GM19025 (cell line): ENCODE measurements around the gene GLS.
"Not testable (repeated sequence)": the region's sequence is repeated elsewhere in the genome, so short reads cannot be mapped to it uniquely, and the experiment has no call there.

Experiments
- ATAC-seq: cut with Tn5 transposase; IDR thresholded peaks from one replicate; pipeline ENCODE4 v1.9.1; 2021; ENCODE audit warnings: mild to moderate bottlenecking, low read depth, moderate library complexity; ENCODE audit not compliant: unreplicated experiment

Gene GLS

GRCh38 chr2:190880378-190881083, at the start of gene GLS:
Gene GLS, plus strand, starts transcription at chr2:190880821. Its CDS starts 264 bp downstream, at chr2:190881085.
- ATAC-seq, result peak; percentile 64

DNA sequence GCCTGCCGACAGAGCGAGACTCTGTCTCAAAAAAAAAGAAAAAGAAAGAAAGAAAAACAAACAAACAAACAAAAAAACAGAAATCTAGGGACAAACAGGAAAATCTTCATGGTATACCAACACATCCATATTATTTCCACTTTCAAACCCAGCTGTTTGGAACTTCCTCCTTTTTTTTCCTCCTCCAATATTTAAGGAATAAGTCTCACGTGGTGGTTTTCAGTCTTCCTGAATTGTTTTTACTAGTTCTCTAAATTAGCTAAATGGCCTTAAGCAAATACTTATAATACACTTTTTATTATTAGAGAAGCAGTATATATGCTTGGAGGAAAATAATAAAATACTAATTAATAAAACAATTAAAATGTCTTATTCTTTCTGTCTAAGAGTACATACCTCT, 48.7 kb upstream of the GLS start:
- ATAC-seq, result no peak

- no peak for ATAC-seq
Measured at GRCh38 chr2:190834890-190835208, 45.8 kb upstream of the GLS start.

DNA sequence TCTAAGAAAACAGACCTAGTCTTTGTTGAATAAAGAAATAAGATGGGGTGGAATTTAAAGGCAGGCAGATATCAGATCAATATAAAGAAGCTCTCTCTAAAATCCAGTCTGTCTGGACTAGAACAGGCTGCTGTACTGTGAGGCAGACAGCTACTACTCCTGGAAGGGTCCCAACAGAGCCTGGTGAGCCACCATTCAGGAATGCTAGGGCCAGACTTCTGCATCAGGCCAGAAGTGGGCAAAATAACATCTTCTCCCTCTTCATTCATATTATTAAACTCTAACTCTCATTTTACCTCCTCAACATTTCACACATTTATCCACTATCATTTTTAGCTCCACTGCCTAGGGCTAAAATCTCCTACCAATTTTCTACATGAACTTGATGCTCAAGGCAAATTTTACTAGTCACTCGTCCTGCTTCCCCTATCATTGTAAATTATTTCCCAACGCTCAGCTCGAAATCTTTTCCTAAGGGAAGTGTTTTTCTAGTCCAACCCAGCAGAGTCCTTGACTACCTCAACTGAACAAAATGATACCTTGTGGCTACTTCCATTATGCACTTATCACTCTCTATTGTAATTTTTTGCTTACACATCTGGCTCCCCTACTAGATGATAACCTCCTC, 45.2 kb upstream of the GLS start:
- no peak for ATAC-seq

DNA sequence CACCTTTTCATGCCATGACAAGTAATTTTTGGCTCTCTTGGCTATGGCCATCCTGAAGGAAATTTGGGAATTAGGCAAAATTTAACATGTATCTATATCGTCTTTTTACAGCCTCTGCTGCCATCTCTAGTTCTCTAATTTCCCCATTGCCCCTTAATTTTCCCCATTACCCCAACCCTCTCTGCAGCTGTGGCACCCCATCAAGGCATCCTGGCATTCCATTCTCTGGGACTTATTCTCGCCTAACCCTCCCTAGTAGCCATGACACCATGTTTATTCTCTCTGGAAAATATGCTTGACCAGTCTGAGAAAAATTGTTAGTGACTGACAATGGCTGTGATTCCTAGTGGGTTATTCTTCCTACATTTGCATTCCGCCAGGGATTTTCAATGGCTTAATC, 43.9 kb upstream of the GLS start:
- ATAC-seq, result no peak

DNA sequence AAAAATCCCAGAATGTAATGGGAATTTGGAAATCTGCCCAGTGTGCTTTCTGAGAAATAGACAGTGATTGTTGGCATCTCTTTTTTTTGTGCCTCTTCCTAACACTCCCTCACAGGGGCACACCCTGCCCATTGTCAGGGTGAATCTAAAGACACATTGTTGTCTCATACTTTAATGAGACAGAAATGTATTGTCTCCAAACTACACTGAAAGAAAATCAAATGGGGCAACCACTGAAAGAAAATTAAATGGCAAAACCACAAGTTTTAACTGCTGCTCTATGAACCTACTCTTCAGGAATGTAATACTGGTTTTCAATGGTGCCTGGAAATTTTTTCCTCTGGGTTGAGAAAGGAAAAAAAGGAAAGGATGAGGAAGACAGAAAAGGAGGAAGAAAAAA, 43.2 kb upstream of the GLS start:
- ATAC-seq, result no peak

DNA sequence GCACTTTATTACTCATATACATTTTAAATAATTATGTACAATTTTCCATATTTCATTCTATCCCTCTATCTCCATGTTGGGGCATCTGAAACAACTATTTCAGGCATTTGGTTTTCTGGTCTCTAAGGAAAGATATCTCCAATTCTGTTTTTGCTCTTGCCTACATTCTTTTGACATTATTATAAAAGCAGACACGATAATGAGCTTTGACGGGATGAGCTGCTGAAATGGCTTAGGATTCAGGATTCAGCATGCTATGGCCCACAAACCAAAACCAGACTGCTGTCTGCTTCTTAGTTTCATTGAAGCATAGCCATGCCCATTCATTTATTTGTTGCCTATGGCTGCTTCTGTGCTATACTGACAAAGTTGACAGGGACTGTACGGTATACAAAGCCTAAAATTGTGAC, 42.7 kb upstream of the GLS start:
- no peak for ATAC-seq

- ATAC-seq, result no peak
Measured at GRCh38 chr2:190838492-190838910, 42.1 kb upstream of the GLS start.

DNA sequence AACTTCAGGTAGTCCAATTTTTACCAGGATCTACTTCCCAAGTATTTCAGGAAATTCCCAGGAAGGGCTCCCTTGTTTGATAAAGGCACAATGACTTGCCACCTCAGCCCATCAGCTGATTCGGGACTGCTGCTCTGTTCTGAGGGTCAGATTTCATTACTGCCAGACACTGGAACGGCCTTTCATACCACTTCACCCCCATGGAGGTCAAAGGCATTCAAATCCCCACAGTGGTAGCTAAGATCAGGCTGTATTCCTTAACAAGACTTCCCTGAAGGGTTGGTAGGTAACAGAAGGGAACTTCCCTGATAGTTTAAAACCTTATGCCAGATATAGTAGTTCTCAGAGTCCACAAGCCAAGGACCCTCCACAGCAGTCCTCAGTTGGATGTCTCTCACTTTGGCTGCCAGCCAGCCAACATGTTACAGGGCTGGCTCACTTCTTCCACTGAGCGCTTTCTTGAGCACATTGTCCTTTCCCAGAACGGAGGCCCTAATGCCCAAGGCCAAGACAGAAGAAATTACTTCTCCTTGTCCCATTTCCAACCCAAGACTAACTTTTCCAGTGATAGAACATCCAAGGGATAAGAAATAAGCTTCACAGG, 40.0 kb upstream of the GLS start:
- ATAC-seq, result no peak

GRCh38 chr2:190841707-190842505, 38.7 kb upstream of the GLS start:
- ATAC-seq, result no peak

DNA sequence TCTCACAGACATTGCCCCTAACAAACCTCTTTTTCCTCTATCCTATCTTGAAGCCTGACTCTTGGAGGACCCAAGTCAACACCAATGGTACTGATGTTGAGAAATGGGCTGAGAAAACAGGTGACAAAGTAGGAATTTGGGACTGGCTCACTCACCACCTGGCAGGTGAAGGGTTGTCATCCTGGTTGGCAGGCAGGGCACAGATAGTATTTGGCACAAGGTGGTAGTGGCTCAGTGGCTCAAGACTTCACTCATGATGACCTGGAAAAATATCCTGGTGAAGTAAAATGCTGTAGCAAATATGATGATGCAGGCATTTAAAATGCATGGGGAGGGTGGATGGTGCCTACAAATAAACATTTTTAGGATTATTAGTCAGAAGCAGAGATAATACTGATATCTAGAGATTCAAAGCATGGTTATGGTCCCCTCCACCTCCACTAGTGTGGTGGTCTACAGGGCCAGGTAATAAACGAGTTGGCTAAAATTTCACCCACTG, 38.0 kb upstream of the GLS start:
- no peak for ATAC-seq

DNA sequence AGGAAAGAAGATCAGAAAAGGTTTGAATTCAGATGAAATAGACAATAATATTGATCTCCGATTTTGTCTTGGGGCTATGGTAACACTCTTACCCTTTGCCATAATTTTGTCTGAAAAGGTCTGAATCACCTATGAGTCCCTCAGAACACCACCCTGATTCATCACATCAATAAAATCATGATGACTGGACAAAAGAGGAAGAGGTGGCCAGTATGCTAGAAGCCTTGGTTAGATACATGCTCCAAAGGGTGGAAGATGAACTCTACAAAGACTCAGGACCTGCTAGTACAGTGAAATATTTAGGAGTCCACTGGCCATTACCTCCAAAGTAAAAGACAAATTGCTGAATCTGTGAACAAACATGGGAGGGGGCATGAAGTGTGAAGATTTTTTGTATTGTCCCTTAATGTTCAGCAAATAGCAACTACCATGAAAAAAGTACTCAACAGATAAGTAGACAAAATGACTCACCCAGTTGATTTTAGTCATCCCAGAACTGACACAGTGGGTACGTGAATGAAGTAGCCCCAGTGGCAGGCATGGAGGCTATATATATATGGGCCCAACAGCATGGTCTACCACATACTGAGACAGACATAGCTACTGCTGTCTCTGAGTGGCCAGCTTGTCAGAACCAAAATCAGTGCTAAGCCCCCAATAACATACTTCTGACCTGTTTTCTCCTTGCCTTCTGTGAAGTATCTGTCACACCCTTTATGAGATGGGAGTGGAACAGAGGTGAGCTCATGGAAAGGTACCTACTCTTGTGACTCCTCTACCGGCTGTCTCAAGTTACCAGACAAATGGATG, 36.5 kb upstream of the GLS start:
- peak; percentile 83 for ATAC-seq

DNA sequence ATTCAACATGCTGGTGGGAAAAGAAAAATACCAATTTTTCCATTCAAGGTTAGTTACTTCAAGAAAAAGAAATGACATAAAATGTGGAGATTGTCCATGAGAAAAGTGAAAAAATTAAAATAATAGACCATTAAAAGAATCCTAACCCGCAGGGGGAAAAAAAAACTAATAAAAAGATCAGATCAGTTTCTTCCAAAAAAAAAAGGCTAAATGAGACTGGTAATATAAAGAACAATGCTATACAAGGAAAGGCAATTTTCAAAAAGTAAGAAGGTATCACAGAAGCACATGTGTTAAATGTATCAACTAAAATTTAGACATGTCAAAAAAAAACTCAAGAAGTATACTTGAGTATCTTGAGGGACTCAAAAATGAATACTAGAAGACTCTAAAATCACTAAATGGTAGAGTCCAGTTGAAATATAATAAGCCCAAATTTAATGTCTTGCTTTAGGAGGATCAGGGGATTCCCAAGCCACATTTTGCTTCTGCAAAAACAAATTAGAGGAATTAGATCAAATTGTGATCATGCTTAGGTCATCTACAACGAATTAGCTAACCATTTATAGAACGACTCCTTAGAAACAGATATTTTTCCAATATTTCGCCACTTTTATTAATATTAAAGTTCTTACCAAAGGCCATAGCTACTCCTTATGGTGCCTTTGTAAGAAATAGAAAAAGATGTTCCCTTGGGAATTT, 35.8 kb upstream of the GLS start:
- ATAC-seq, result no peak

- no peak for ATAC-seq
Measured at GRCh38 chr2:190846746-190847145, 33.9 kb upstream of the GLS start.

GRCh38 chr2:190847504-190848081, 33.0 kb upstream of the GLS start:
- no peak for ATAC-seq

DNA sequence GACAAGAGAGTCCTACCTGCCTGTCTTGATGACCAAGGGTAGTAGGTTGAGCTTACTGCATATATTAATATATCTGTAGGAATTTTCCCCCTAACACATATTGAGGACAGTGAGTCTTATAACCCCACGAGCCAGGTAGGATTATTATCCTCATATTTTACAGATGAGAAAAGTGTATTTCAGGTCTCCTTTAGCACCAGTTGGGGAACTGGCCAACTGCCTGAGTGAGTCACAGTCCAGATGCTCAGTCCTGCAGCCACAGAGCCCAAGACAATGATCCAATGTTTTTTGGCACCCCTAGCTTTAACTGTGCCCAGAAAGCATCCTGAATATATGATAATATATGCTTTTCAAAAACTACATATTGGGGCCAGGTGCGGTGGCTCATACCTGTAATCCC, 30.8 kb upstream of the GLS start:
- ATAC-seq, result no peak

DNA sequence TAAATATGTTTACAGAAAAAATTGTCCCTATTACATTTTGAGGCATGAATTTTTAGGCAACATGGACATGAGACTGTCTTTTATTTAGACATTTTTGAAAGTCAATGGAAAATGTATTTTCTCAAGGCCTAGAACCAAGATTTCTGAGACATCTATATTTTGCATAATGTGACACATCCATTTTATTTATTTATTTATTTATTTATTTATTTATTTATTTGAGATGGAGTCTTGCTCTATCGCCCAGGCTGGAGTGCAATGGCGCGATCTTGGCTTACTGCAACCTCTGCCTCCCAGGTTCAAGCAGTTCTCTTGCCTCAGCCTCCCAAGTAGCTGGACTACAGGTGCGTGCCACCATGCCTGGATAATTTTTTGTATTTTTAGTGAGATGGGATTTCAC, 27.6 kb upstream of the GLS start:
- ATAC-seq, result not testable (repeated sequence)

DNA sequence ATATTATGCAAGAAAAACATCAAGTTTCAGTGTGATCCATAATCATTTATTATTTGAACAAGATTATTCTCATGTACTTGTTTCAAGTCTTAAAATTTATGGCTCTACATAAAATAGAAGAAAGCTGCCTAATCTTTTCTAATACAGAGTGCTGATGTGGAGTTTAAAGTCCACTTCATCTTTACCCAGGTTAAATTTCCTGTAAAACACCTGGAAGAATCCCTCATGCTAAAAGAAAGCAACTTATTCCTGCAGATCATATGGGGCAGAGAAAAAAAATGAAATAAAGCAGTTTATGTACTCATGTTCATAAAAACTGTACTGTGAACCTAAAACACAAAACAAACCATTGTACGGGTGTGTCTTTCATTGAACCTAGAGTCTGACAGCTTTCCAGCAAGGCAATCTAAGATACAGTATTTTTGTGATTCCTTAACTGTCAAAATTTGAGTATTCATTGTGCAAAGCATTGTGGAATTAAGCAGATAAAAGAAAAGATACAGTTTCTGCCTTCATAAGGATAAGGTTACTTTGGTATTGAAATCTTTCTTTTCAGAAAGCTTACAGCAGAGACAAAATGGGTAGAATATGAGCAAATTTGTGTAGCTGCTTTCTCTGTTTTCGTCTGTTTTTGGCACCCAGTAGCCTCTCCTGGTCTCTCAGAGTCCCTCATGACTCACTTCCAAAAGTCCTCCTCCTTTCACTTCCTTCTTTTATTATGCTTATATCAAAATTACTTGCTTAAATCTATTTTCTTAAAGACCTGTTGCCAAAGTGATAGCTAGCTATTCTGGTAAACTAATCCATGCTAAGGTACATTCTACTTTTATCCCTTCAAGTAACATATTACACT, 26.9 kb upstream of the GLS start:
- no peak for ATAC-seq
